HCT116 (cell line): ENCODE results near the gene LRRC8B. TPM values are rescaled to one million over a fixed set of nuclear protein-coding genes. Genes with fewer than 3 reads are reported as not detected.

Experiments
- total RNA-seq: library from RNA; stranded (reverse); gene quantifications from one replicate; pipeline ENCODE4 v1.2.1, GENCODE V29; 2021; ENCODE audit not compliant: unreplicated experiment

Gene LRRC8B
- total RNA-seq, 1 experiment from 2014 or later, result 17.9 TPM

Other genes starting within 250 kb of the LRRC8B start
- gene GBP6, start 160.8 kb upstream of the LRRC8B start, total RNA-seq, result not detected
- gene LRRC8C, start 108.3 kb downstream of the LRRC8B start, total RNA-seq, result 8.4 TPM